GM19395 (cell line): ENCODE measurements around the gene ARGLU1.
A peak's percentile ranks its signal among the peaks of the same experiment; 100 is the strongest.

ENCODE experiments used
- ATAC-seq: cut with Tn5 transposase; IDR thresholded peaks from one replicate; pipeline ENCODE4 v1.9.1; 2021; ENCODE audit warnings: mild to moderate bottlenecking, moderate library complexity; ENCODE audit not compliant: unreplicated experiment

Gene ARGLU1

DNA sequence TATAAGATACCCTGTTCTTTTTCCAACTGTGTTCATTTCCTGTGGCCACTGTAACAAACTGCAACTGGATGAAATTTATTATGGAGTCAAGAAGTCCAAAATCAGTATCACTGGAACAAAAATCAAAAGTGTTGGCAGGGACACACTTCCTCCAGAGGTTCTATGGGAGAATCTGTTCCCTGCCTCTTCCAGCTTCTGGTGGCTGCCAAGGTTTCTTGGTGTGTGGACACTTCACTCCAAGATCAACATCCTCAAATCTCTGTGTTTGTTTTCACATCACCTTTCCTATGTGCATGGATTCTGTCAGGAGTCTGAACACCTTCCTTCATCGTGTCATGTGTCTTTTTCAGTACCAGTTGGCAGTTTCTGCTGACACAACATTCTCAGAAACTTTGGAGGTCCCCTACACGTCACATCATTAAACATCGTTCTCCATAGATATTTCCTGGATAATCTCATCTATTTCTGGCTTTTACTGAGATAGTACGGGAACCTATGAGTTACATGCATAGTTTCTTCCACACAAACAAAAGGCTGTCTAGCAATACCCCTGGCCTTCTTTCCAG lies 17.3 kb downstream of the ARGLU1 start:
- ATAC-seq, result no peak

DNA sequence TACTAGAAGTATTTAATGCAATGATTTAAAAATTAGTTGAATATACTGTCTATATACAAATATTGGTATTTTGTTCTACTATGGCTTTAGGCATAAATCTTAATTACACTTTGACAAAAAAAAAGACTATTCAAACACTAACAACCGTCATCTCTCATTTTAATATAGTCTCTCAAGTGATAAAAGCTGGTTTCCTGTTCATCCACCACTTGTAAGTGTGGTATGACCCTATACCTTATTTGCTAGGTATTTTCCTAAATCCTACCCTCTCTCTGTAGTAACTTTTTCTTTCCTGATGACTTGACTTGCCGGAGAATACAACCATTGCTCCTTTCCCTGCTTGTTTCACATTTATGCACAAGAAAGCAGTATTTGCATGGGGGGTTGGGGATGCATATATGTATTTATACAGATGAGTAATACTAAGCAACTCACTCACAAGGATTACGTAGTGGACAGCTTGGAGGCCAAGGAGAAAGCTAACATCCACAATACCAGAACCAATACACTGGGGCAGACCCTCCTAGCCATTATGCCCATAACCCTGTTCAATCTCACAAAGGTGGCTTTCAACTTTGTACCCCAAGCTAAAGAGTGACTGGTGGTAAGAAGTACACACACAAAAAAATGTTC lies 19.8 kb downstream of the ARGLU1 start:
- no peak for ATAC-seq

DNA sequence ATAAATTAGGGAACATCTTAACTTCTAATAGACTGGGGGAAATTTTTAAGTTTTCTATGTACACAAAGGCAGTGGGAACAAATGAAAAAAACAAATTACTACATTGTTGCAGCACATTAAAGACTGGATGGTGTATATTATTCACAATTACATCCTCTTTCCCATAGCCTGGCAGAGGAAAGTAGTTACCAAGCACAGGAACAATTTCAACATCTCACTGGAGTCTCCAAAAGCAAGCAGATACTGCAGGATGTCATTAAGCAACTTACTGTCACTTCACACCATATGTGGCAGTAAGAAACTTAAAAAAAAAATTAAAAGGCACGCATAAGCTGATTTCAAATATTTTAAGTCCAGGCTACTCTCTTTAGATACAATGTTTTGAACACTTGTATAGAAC lies 26.1 kb downstream of the ARGLU1 start:
- ATAC-seq, result no peak

DNA sequence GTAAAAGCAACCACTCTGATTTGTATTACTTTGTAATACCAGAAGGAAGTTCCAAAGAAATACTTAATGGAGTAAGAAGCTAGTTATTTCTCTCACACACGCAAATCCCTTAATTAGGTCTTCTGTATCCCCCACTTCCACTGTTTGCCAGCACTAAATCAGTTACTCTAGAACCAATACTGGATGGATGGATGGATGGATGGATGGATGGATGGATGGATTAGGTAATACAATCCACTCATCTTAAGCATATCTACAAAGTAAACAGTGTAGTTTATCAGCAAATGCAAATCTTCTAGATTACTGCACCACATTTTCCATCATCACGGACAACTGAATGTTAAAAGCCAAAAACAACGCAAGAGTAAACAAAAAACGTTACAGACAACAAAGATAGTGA lies 27.3 kb downstream of the ARGLU1 start:
- ATAC-seq, result no peak

DNA sequence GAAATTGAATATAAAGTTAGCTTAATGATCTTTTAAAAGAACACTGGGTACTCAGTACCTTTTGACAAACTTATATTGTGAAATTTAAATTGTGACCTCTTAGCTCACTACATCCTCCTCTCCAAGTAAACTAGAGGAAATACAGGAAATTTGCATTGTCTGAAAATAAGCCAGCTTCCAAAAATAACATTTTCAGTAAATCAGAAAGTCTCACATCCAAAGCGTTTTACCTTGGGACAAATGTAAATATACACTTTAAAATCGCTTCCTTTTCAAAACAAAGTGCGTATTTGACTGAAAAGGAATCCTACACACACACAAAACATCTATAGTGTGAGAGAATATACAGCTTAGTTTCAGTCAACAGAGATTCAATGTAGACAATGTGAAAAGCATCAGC lies 30.4 kb downstream of the ARGLU1 start:
- no peak for ATAC-seq

DNA sequence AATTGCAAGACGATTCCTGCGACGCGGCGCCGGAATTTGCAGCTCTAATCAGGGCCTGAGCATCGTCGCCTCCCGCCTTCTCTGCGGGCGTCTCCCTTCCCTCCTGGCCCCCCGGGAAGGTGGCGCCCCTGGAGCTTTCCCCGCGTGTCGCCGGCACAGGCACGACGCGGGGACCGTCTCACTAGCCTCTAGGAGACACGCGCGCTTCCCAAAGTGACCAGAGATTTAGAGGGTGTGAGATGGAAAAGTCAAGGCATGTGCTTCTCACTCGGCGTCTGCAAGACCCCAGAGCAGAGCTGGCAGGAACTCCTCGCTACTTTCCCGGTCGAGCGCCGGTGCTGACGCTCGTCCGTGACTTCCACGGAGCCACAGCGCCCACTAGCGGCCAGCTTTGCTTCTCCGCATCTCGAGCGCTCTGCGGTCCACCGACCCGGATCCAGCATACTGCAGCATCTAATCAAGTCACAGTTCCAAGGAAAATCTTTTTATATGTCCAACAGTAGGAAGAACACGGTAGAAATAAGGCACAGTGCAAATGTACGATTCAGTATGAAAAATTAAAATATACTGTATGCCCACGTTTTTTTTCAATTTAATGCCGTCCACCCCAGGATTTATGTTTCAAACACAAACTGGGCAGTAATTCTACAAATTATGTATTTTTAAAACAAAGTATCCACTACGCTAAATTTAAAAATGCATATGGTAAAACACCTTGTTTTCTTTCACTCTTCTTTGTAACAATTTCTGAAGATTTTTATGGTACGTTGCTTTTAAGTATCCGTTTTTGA lies 31.5 kb downstream of the ARGLU1 start:
- peak; percentile 50 for ATAC-seq

DNA sequence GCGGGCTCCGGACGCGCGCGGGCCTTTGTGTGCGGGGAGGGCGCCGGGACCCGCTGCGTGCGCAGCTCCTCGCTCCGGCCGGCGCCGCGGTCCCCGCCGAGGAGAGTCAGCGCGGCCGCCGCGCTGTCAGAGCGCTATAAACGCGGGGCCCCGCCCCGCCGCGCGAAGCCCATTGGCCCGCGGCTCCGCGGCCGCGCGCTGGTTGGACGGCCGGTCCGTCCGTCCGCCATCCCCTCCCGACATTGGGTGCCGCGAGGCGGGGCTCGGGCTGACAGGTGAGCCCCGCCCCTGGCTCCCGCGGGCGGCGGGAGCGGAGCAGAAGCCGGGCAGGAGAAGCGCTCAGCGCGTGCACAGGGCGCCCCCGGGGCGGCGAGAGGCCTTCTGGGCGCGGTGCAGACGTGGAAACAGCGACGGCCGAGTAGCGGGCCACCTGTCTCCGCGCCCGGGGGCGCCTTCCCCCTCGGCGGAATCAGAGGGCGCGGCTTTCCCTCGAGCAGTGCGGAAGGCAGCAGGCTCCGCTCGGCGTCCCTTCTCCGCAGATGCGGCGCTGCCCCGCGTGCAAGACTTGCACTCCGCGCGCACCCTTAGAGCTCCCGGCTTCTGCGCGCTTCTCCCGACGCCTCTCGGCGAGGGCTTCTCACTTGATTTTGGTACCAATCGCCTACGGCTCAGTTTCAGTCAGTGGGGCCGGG lies 32.2 kb downstream of the ARGLU1 start, which contains the start of gene EFNB2:
EFNB2 (minus strand) TSS at position 111 of the 692 bp plus-strand sequence. CDS start 698 bp downstream, outside the sequence.
- ATAC-seq, result peak; percentile 92

DNA sequence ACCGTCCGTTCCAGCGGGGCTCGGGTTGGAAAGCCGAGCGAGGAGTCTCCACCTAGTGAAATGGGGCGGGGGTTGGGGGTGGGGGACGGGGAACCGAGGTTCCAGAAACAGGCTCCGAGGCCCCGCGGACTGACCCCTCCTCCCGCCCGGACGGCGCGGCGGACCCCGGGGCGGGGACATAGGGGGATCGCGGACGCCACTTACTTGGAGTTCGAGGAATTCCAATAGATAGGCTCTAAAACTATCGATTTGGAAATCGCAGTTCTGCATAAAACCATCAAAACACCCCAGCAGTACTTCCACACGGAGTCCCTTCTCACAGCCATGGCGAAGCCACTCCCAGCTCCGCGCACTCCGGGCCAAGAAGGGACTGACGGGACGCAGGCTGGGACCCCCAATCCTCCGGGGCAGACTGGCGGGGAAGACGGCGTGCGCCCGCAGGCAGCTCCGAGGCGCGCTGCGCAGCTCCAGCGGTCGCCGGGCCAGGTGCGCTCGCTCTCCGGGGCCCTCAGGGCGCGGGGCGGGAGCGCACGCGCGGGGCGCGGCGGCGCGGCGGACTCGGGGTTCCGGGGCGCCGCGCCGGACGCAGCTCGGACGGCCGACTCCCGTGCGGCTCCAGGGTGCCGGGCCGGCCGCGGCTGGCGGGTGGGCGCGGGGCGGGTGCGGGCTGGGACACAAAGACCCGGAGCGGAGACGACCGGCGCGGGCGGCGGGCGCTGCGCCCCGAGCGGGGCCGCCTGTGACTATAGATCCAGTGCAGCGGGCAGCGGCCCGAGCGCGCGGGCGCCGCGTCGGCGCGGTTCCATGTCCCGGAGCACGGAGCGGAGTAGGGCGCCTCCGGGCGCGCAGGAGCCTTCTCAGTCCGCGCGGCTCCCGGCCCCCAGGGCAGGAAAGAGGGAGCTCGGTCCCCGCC lies 33.0 kb downstream of the ARGLU1 start:
- peak; percentile 38 for ATAC-seq

DNA sequence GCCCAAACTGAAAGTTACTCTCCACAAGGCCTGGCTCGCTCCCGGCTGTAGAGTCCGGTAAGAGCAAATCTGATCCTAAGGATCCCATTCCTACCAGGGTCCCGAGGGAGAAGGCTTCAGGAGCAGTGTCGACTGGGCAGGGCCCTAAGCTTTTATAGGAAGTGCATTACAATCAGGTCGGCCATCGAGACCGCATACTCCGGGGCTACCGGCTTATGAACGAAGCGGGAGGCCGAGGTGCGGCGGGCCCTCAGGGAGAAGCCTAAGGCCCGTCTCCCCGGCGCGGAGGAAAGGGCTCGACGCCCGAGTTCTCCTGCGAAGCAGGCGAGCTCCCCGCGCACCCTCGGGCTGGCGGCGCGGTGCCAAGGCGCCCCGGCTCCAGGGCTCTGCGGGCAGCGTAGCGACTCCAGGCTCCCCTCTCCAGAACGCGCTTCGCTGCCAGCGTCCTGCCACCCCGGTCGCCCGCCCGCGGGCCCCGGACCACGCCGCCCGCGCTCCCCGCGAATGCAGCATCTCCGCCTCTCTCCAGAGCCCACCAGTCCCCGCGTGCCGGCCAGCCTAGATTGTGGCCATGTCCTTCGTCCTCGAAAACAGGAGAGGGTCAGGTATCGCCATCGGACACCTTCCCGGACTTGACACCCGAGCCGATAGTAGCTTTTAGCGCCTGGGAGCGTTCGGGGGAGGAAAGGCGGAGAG lies 33.8 kb downstream of the ARGLU1 start:
- ATAC-seq, result no peak

DNA sequence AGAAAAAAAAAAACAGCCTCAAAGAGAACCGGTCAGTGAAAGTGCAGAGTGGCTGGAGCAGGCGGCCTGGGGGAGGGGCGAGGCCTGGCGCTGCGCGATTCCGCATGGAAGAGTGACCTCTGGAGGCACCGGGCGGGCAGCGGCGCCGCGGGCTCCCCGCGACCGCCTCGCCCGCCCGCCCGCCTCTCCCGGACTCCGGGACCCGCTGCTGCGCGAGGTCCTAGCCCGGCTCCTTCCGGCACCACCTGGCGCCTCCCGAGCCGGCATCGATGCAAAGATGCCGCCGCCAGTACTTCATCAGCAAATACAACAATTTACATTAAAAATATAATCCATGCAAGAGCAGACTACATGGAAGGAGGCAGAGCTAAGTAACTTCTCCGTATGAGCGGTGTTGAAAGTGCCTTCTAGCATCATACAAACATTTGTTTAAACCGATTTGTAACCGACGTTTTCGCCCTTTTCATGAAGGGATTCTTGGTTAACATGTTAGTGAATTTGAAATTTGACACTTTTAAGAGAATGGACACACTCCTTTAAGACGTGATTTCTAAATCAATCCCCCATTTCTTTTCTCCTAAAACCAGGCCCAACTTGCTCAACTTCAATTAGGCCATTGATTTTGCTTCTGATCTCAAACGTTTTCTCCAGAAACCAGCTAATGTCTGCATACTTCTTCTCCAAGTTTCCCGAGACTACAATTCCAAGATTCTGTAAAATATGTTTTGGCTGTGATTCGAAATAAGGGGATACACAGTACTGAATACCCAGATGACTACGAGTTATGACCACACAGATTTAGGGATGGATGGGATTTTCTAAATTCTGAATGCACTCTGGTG lies 34.6 kb downstream of the ARGLU1 start:
- ATAC-seq, result no peak

DNA sequence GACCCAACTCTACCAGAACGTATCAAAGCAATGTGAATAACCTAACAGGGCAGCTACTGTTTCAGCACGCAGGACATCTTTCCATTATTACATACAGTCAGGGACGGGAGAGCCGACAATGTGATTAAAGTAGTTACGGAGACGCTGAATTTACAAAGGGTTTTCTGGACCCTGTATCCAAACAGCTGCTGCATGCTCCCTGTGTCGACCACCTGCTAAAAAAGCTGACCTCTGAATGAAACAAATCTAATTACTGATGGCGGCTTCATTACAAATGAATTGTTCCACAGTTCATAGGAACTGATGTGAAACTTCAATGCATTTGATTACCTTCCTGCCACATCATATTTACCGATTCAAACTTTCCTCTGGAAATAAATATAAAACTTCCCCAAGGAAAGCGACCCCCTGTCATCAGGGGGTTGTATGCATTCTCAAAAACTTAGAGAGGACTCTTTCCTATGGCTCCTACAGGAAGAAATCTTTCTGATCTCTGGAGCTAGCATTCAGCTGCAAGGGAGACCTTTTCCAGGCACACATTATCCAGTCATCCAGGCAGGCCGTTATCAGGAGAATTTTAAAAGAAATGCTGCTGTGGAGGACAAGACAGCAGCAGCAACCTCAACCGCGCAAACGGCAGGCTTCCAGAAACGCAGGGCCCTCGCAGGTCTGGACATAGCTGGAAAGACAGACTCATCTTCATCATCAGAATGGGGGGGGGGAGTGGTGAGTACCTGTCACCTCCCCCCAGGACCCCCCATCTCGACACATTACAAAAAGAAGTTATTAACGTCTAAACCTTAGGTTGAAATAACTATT lies 35.6 kb downstream of the ARGLU1 start:
- no peak for ATAC-seq

DNA sequence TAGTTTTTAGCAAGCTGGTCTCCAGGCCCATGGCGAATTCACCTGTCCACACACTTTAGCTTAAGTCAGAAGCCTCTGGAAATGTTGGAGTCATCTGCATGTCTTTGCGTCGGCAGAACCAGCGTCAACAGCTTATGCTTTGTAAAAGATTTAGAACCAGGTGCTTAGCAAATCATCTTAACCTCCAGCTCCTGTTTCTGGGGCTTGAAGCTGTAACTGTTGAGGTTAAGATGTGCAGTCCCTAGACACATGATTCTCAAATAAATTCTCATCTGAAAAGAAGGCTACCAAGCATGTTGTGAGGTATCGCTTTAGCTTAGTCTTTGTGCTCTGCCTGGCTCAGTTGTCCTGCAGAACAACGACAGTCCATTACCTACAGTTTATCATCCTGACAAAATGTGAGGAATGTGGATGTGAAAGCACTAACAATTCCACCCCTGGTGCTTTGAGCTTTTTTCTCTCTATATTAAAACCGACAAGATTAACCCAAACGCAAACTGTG lies 36.9 kb downstream of the ARGLU1 start:
- no peak for ATAC-seq

DNA sequence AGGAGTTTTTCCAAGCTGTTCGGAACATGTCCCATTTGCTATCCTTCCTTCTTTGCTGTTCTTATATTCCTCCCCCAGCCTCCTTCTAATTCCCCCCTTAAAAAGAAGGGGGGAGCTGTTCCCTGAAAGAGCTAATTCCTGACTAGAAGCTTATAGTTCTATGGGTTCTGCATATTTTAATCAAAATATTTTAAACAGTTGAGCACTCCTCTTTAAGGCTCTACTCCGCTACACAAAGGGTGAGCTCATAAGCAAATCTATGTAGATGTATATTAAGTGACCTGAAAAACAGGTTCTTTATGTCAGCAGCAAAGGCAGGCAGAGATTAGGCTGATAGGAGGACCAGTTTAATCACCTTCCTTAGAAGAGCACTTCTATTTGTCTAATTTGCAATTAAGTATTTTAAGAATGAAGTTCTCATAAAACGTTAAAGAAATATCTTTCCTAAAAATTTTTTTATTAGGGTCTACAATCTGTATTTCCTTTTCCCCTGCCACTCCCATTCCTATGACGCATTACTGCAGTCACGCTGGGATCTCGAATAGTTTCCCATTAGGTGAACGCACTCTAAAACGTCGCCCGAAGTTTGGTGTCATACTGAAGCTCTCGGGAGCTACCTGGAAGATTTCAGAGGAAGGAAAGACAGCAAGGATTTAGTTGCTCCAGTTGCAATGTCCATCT lies 37.6 kb downstream of the ARGLU1 start:
- ATAC-seq, result no peak

DNA sequence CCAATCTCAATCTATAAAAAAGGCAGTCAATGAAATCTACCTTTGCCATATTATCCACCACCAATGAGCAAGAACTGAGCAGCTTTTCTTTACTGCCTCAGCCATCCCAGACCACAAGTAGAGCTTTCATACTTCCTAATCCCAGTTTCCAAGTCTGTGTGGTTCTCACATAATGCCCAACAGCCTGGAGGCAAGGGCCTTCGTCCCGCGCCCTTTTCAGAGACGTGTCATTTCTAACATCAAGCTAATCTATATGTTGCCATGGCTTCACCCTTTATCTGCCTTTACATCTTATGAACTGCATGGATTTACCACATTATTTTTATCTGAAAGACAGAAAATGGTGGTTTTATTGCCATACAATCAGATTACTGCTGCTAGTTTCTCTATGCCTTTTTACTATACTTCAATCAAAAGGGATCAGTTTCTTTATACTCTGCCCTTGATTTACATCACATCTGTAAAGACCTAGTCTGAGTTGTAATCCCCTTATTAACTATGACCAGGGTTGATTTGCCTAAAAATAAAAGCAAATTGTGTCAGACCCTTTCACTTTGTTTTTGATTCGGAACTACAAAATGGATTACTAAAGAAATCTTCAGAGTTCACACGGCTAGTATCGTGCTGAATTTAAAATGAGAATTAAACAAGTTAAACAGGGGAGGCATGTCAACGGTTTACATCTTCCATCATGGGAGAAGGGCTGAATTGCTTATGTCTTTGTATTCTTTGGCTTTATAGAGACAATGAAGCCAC lies 38.3 kb downstream of the ARGLU1 start:
- ATAC-seq, result no peak

DNA sequence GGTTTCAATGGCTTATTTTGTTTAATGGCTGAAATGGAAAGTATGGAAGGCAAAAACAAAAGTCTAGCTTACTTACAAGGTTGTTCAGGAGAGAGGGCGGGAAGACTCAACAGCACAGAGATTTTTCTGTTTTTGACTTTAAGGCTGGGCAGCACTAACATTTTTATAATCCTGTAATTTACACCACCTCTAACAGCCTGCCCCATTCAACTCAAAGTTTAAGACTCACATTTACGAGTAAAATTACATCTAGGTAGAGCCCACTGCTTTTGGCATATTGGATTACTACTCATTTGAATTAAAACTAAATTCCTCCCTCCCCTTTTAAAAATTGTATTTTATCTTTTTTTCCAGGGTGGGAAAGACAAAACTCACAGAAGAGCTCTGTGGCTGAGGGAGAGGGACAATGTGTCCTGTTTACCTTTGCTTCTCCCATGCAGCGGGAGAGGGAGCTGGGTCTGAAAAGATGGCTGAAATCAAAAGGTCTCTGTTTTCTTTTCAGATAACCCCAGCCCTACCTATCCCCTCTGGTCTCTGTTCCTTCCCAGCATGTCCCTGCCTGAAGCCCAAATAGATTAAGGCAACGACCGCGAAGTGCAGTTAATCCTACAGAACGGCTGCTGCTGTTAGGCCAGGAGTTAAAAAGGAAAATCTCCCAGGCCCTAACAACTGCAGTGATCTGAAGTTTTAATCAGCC lies 39.1 kb downstream of the ARGLU1 start:
- ATAC-seq, result no peak

DNA sequence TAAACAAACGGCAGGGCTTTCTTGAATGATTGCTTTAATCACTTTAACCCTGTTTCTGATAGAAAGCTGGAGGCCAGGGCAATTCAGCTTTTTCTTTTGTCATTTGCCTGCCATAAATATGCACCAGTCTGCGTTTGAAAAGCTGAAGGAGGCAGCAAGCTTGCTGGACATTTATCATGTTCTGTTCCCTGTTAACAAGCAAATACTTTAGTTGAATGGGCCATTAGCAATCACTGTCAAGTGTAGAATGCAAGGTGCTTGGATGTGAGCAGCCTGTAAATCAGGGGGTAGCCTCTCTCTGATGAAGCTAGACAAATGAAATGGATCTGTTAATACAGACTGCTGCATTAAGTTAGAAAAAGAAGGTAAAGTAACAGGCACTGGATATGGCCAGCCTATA lies 40.1 kb downstream of the ARGLU1 start:
- no peak for ATAC-seq
